HG02588 (cell line): ENCODE results near the gene PTPRK.

Experiments
- ATAC-seq: cut with Tn5 transposase; IDR thresholded peaks from one replicate; pipeline ENCODE4 v1.9.1; 2021; ENCODE audit warnings: mild to moderate bottlenecking, moderate library complexity; ENCODE audit not compliant: unreplicated experiment

PTPRK gene

GRCh38 chr6:128516514-128516898 is 3.9 kb downstream of the PTPRK start:
- ATAC-seq: no peak

- no peak for ATAC-seq
Measured at GRCh38 chr6:128515550-128516513, 4.6 kb downstream of the PTPRK start.

GRCh38 chr6:128513878-128514277 is 6.5 kb downstream of the PTPRK start:
- no peak for ATAC-seq

GRCh38 chr6:128512296-128512695 is 8.1 kb downstream of the PTPRK start:
- no peak for ATAC-seq

GRCh38 chr6:128511506-128511905 is 8.9 kb downstream of the PTPRK start:
- peak; percentile 60 for ATAC-seq

GRCh38 chr6:128509709-128510108 is 10.7 kb downstream of the PTPRK start:
- ATAC-seq: no peak

GRCh38 chr6:128508588-128509296 is 11.7 kb downstream of the PTPRK start:
- ATAC-seq: no peak

GRCh38 chr6:128507337-128508310 is 12.8 kb downstream of the PTPRK start:
- no peak for ATAC-seq

- ATAC-seq: no peak
Measured at GRCh38 chr6:128505603-128506002, 14.8 kb downstream of the PTPRK start.

GRCh38 chr6:128504003-128504654 is 16.3 kb downstream of the PTPRK start:
- ATAC-seq: no peak

- ATAC-seq: no peak
Measured at GRCh38 chr6:128500749-128501600, 19.4 kb downstream of the PTPRK start.

GRCh38 chr6:128500014-128500413 is 20.4 kb downstream of the PTPRK start:
- no peak for ATAC-seq

GRCh38 chr6:128499079-128499731 is 21.2 kb downstream of the PTPRK start:
- ATAC-seq: no peak

- ATAC-seq: no peak
Measured at GRCh38 chr6:128498234-128498633, 22.2 kb downstream of the PTPRK start.

GRCh38 chr6:128495536-128496333 is 24.7 kb downstream of the PTPRK start:
- ATAC-seq: no peak

GRCh38 chr6:128494440-128494839 is 26.0 kb downstream of the PTPRK start:
- no peak for ATAC-seq

- peak; percentile 38 for ATAC-seq
Measured at GRCh38 chr6:128493877-128494276, 26.5 kb downstream of the PTPRK start.

GRCh38 chr6:128492386-128492785 is 28.0 kb downstream of the PTPRK start:
- no peak for ATAC-seq
